ENCODE results near the gene ANKRD13A. TPM values are rescaled to one million over a fixed set of nuclear protein-coding genes. Genes with fewer than 3 reads are reported as not detected.

ANKRD13A gene
- total and polyA plus RNA-seq, 2 experiments from 2014 or later: 5.7 to 25.6 TPM

DNA sequence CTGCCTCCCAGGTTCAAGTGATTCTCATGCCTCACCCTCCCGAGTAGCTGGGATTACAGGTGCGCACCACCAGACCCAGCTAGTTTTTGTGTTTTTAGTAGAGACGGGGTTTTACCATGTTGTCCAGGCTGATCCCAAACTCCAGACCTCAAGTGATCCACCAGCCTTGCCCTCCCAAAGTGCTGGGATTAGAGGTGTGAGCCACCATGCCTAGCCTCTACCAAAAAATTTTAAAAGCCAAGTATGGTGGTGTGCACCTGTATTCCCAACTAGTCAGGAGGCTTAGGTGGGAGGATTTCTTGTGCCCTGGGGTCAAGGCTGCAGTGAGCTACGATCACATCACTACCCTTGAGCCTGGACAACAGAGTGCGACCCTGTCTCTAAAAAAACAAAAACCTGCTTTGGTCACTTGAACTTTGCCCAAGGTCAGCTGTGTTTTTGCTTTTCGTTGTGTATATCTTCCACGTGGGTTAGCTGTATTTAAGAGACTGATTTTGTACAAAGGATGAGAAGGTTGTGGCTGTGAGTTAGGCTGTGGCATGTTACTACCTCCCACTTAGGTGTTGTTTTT lies 36.4 kb downstream of the ANKRD13A start (continued):
- TF ChIP-seq, protein P1, sequence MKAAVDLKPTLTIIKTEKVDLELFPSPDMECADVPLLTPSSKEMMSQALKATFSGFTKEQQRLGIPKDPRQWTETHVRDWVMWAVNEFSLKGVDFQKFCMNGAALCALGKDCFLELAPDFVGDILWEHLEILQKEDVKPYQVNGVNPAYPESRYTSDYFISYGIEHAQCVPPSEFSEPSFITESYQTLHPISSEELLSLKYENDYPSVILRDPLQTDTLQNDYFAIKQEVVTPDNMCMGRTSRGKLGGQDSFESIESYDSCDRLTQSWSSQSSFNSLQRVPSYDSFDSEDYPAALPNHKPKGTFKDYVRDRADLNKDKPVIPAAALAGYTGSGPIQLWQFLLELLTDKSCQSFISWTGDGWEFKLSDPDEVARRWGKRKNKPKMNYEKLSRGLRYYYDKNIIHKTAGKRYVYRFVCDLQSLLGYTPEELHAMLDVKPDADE (IDR thresholded peaks at IDR 0.05): no peak
- TF ChIP-seq EZH2 (IDR thresholded peaks at IDR 0.05; ENCODE audit: low read depth, unreplicated experiment) (no peak), ZNF331 (CRISPR knock-in tag; IDR thresholded peaks at IDR 0.05; ENCODE audit: low read depth) (no peak), NANOG (IDR thresholded peaks at IDR 0.05; ENCODE audit: borderline replicate concordance) (no peak), ZNF462 (CRISPR knock-in tag; IDR thresholded peaks at IDR 0.05) (no peak)

DNA sequence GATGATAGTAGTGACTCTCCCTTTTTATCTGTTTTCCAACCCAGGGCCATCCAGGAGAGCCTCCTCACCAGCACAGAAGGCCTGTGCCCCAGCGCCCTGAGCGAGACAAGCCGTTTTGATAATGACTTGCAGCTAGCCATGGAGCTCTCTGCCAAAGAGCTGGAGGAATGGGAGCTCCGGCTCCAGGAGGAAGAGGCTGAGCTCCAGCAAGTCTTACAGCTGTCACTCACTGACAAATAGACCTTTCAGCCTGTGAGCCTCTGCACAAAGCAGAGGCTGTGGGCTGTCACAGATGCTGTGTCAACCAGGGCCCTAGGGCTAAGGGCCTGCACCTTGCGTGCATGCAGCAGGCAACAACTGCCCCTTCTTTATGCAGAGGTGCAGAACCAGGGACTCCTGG lies 38.1 kb downstream of the ANKRD13A start:
- no peak for TF ChIP-seq NANOG (IDR thresholded peaks at IDR 0.05; ENCODE audit: borderline replicate concordance)
- TF ChIP-seq STAT1 (IDR thresholded peaks at IDR 0.05; ENCODE audit: unreplicated experiment): no peak
- TF ChIP-seq ZNF114 (CRISPR knock-in tag; IDR thresholded peaks at IDR 0.05): no peak
- TF ChIP-seq, protein P2, sequence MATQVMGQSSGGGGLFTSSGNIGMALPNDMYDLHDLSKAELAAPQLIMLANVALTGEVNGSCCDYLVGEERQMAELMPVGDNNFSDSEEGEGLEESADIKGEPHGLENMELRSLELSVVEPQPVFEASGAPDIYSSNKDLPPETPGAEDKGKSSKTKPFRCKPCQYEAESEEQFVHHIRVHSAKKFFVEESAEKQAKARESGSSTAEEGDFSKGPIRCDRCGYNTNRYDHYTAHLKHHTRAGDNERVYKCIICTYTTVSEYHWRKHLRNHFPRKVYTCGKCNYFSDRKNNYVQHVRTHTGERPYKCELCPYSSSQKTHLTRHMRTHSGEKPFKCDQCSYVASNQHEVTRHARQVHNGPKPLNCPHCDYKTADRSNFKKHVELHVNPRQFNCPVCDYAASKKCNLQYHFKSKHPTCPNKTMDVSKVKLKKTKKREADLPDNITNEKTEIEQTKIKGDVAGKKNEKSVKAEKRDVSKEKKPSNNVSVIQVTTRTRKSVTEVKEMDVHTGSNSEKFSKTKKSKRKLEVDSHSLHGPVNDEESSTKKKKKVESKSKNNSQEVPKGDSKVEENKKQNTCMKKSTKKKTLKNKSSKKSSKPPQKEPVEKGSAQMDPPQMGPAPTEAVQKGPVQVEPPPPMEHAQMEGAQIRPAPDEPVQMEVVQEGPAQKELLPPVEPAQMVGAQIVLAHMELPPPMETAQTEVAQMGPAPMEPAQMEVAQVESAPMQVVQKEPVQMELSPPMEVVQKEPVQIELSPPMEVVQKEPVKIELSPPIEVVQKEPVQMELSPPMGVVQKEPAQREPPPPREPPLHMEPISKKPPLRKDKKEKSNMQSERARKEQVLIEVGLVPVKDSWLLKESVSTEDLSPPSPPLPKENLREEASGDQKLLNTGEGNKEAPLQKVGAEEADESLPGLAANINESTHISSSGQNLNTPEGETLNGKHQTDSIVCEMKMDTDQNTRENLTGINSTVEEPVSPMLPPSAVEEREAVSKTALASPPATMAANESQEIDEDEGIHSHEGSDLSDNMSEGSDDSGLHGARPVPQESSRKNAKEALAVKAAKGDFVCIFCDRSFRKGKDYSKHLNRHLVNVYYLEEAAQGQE (IDR thresholded peaks at IDR 0.05; ENCODE audit: unreplicated experiment): no peak
- TF ChIP-seq JUNB (IDR thresholded peaks at IDR 0.05; ENCODE audit: unreplicated experiment): no peak
- no peak for TF ChIP-seq CTCF (conservative IDR thresholded peaks at IDR 0.05; ENCODE audit: low read depth in 2 of 2)
- no peak for TF ChIP-seq CREB1 (CRISPR knock-in tag; IDR thresholded peaks at IDR 0.05; ENCODE audit: low read depth)
- TF ChIP-seq EZH2phosphoT487 (IDR thresholded peaks at IDR 0.05; ENCODE audit: unreplicated experiment): no peak
- Mint-ChIP-seq H3K27me3 (ENCODE audit: insufficient read depth, low read depth, poor library complexity) (no peaks in the 10 kb centered on the region), H3K36me3 (ENCODE audit: low read depth) (peaks cover 12% of the 10 kb centered on the region), H3K27ac (no peak overlapping the region), H3K4me1 (peaks cover 19% of the 10 kb centered on the region), H3K4me3 (no peak overlapping the region), H3K9me3 (no peaks in the 10 kb centered on the region)
- Histone ChIP-seq H3K36me3 (ENCODE audit: insufficient read depth) (no peaks in the 10 kb centered on the region; the same call in none of the 2 replicates), H3K9me2 (ENCODE audit: insufficient read depth) (no peaks in the 10 kb centered on the region), H3K79me2 (replicated peaks; ENCODE audit: insufficient read depth) (peaks cover 13% of the 10 kb centered on the region; the same call in 1 of the 2 replicates), H4K20me1 (replicated peaks; ENCODE audit: insufficient read depth) (peaks cover 6% of the 10 kb centered on the region; the same call in 1 of the 2 replicates), H3K4me2 (no peak overlapping the region), H3K4me1 (ENCODE audit: insufficient read depth) (peaks cover 7% of the 10 kb centered on the region; the same call in 1 of the 2 replicates), H3F3A (replicated peaks; ENCODE audit: low read depth) (no peaks in the 10 kb centered on the region), H2AFZ (no peak overlapping the region), H3K27ac (ENCODE audit: low read depth) (no peak overlapping the region), H3K27me3 (ENCODE audit: insufficient read depth) (no peaks in the 10 kb centered on the region), H3K4me3 (no peak overlapping the region)
- no peak for DNase-seq (ENCODE audit: low spot score)
- no peak for ATAC-seq

Data from GM23338 (cell line).